Mesodermal cell (in vitro differentiated cells): Measurements from ENCODE around the gene VPS11.
"Not testable (repeated sequence)": the region's sequence is repeated elsewhere in the genome, so short reads cannot be mapped to it uniquely, and the experiment has no call there.

Source experiments
- H3K27ac ChIP-seq: 2 replicates; pipeline ENCODE4 v1.7.0; 2013; ENCODE audit warnings: mild to moderate bottlenecking, low read depth, low read length, moderate library complexity; ENCODE audit not compliant: severe bottlenecking
- H3K36me3 ChIP-seq: 2 replicates; pipeline ENCODE4 v1.7.1; 2013; ENCODE audit warnings: mild to moderate bottlenecking, low read length, moderate library complexity; ENCODE audit not compliant: control insufficient read depth, insufficient read depth
- H3K4me1 ChIP-seq: one replicate; pipeline ENCODE4 v1.7.1; 2013; ENCODE audit warnings: mild to moderate bottlenecking, low read length; ENCODE audit not compliant: insufficient read depth, control insufficient read depth, poor library complexity, severe bottlenecking
- H3K4me3 ChIP-seq: 2 replicates; pipeline ENCODE4 v1.7.0; 2013; ENCODE audit warnings: low read length, control low read depth, mild to moderate bottlenecking; ENCODE audit not compliant: insufficient read depth, poor library complexity, severe bottlenecking; ENCODE audit errors: extremely low read depth
- H3K9me3 ChIP-seq: 2 replicates; pipeline ENCODE4 v1.7.1; 2013; ENCODE audit warnings: mild to moderate bottlenecking, low read length, moderate library complexity; ENCODE audit not compliant: control insufficient read depth
- WGBS, 2 experiments: methylation state at CpG; one replicate each; pipeline ENCODE4 v1.1.5; 2013; ENCODE audit warnings: missing lambda C conversion rate in 2 of 2; ENCODE audit not compliant: insufficient coverage in 2 of 2; 5-methylcytosine and 5-hydroxymethylcytosine counted together

VPS11 gene

DNA sequence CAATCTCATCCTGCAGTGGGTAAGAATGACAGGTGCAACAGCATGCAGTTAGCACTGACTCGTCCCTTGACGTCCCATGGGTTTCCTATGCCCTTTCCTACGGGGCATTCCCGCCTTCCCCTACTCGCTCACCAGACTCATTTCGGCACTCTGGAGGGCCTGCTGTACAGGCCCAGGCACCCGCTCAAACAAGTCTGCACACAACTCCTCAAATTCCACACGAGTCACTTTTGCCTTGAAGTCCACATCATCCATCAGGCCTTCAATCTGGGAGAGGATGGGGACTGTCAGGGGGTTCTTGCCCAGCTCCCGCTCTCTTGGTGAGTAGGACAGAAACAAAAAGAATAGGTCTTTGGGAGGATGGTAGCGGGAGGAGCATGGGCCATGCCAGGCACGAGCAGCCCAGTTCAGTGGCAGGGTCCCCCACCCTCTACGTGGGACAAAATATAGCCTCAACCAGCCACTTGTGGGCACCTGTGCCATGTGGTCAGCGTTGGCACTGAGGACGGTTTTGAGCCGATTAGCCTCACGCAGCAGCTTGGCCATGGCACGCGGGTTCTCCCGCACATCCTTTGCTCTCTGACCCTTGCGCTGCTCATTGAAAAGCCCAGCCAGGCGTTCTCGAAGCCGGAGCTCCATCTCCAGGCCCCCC, 15.3 kb upstream of the VPS11 start:
- Histone ChIP-seq H3K36me3 (peaks cover 85% of the 10 kb centered on the region), H3K4me3 (no peak overlapping the region)
- 93 to 99% methylated on average over 21 to 22 of the region's 23 CpGs for WGBS, 2 experiments

GRCh38 chr11:119054418-119054817, 13.2 kb upstream of the VPS11 start:
- Histone ChIP-seq H3K27ac (no peak overlapping the region), H3K4me3 (no peak overlapping the region), H3K4me1 (peaks cover 10% of the 10 kb centered on the region), H3K9me3 (no peaks in the 10 kb centered on the region), H3K36me3 (peaks cover 64% of the 10 kb centered on the region)
- 97 to 98% methylated on average over 10 of the region's 10 CpGs for WGBS, 2 experiments

More for the DNA sequence above, 15.3 kb upstream of the VPS11 start:
- Histone ChIP-seq H3K4me1 (peaks cover 10% of the 10 kb centered on the region), H3K9me3 (no peaks in the 10 kb centered on the region), H3K27ac (no peak overlapping the region)

GRCh38 chr11:119055901-119056300, 11.7 kb upstream of the VPS11 start:
- H3K4me1 ChIP-seq, result peaks cover 10% of the 10 kb centered on the region

DNA sequence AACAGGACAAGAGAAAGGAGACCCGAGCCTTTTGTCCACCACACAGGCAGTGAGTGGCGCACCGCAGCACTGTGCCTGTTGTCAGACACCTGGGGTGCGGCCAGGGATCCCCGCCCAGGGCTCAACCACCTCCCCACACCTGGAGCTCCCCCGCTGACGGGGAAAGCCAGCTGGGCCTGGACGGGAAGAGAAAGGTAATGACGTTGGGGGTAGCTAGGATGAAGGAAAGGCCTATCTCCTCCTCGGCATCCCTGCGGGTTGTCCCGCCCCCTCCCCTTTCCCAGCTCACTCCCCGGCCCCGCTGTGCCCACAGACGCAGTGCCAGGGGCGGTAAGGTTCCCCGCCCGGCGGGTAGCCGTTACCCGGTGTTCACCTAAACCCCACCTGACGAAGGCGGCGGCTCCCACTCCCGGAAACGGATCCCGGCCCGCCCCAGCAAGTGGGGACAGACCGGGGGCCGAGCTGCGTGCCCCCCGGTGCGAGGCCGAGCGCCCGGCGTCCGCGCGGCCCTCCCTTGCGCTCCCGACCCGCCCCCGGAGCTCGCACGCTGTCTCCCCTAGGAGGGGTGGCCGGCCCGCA, 11.1 kb upstream of the VPS11 start:
- no peaks in the 10 kb centered on the region for H3K9me3 ChIP-seq
- H3K27ac ChIP-seq, result peak overlapping the region; percentile 94
- WGBS, 2 experiments, result 0% methylated on average over 13 to 25 of the region's 48 CpGs
- peaks cover 10% of the 10 kb centered on the region for H3K4me1 ChIP-seq
- H3K4me3 ChIP-seq, result peak overlapping the region; percentile 98
- peaks cover 43% of the 10 kb centered on the region for H3K36me3 ChIP-seq

More at GRCh38 chr11:119055901-119056300, 11.7 kb upstream of the VPS11 start:
- H3K9me3 ChIP-seq, result no peaks in the 10 kb centered on the region
- 58 to 76% methylated on average over 4 to 5 of the region's 6 CpGs for WGBS, 2 experiments
- H3K27ac ChIP-seq, result peak overlapping the region; percentile 94
- H3K4me3 ChIP-seq, result peak overlapping the region; percentile 98
- peaks cover 49% of the 10 kb centered on the region for H3K36me3 ChIP-seq

GRCh38 chr11:119057000-119057769, 10.4 kb upstream of the VPS11 start, which contains the start of gene HYOU1:
HYOU1 (minus strand) TSS chr11:119057205; CDS start chr11:119056160, 1,045 bp downstream.
- H3K36me3 ChIP-seq, result peaks cover 36% of the 10 kb centered on the region
- H3K4me1 ChIP-seq, result peaks cover 8% of the 10 kb centered on the region
- H3K9me3 ChIP-seq, result no peaks in the 10 kb centered on the region
- peak within 1 kb of the TSS; percentile 98 for H3K4me3 ChIP-seq
- 0% methylated on average over 37 to 62 of the region's 79 CpGs for WGBS, 2 experiments
- H3K27ac ChIP-seq, result peak within 1 kb of the TSS; percentile 94

- not testable (repeated sequence) for H3K4me1 ChIP-seq, H3K4me3 ChIP-seq, H3K9me3 ChIP-seq, H3K27ac ChIP-seq
- H3K36me3 ChIP-seq, result peaks cover 17% of the 10 kb centered on the region
- 98% methylated on average over 8 of the region's 35 CpGs; no CpG with 5 or more reads in 1 of the 2 experiments for WGBS, 2 experiments
These were observed 8.5 kb upstream of the VPS11 start for GRCh38 chr11:119059128-119059527.

DNA sequence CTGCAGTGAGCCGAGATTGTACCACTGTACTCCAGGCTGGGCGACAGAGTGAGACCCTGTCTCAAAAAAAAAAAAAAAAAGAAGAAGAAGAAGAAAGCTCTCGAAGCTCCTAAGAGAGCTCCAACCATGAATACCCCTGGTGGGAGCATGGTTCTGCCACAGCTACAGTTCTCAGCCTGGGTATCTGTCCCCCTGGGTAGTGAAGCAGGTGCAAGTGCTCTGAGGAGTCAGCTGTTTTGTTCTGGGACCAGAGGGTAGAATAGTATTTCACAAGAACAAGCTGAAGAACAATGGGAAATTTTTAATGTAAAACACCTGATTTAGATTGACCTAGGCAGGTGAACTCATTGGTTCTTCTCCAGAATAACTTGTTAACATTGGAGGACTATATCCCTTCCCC, 6.4 kb upstream of the VPS11 start:
- Histone ChIP-seq H3K36me3 (peaks cover 2% of the 10 kb centered on the region), H3K27ac (no peak overlapping the region), H3K4me1 (no peaks in the 10 kb centered on the region), H3K9me3 (no peaks in the 10 kb centered on the region), H3K4me3 (no peak overlapping the region)
- 89% methylated on average over 3 of the region's 3 CpGs; no CpG with 5 or more reads in 1 of the 2 experiments for WGBS, 2 experiments

DNA sequence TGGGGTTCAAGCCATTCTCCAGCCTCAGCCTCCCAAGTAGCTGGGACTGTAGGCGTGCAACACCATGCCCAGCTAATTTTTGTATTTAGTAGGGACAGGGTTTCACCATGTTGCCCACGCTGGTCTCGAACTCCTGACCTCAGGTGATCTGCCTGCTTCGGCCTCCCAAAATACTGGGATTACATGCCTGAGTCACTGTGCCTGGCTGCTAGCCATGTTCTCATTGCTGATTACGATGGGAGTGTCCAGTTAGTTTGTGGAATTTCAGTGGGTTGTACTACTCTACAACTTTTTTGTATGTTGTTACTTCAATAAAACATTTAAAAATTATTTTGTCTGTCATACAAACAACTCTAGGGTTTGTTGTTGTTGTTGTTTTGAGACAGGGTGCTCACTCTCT, 4.8 kb upstream of the VPS11 start:
- Histone ChIP-seq H3K4me1 (no peaks in the 10 kb centered on the region), H3K4me3 (no peak overlapping the region), H3K9me3 (no peaks in the 10 kb centered on the region), H3K36me3 (peaks cover 2% of the 10 kb centered on the region), H3K27ac (no peak overlapping the region)
- WGBS, 2 experiments, result 94 to 100% methylated on average over 3 to 4 of the region's 5 CpGs

DNA sequence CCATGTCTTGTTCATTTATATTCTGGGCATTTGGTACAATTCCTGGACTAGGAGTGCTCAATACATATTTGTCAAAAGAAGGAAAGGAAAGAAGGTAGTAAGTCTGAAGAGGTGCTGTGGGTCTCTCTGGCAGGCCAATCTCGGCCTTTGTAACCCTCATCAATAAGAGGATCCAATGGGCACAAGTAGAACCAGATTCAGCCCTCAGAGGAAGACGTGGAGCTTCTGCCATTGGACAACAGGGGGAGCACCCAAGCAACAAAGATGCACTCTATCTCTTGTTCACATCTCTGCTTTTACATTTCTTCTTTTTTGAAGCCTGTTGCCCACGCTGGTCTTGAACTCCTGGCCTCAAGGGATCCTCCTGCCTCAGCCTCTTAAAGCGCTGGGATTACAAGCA, 2.2 kb upstream of the VPS11 start:
- H3K4me1 ChIP-seq, result no peaks in the 10 kb centered on the region
- peaks cover 7% of the 10 kb centered on the region for H3K36me3 ChIP-seq
- no peak overlapping the region for H3K27ac ChIP-seq
- no peak overlapping the region for H3K4me3 ChIP-seq
- WGBS, 2 experiments, result 33 to 58% methylated on average over 2 to 4 of the region's 4 CpGs
- no peaks in the 10 kb centered on the region for H3K9me3 ChIP-seq

DNA sequence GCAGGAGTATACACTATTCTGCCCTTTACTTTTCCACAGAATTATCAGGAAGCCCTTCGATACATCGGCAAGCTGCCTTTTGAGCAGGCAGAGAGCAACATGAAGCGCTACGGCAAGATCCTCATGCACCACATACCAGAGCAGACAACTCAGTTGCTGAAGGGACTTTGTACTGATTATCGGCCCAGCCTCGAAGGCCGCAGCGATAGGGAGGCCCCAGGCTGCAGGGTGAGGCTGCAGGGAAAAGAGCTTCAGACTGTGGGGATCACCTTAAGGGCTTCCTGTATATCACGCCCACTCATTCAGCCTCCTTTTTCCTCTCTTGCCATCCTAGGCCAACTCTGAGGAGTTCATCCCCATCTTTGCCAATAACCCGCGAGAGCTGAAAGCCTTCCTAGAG, 10.2 kb downstream of the VPS11 start:
- WGBS, 2 experiments, result 97 to 100% methylated on average over 7 to 11 of the region's 11 CpGs
- H3K27ac ChIP-seq, result no peak overlapping the region
- peaks cover 88% of the 10 kb centered on the region for H3K36me3 ChIP-seq
- no peak overlapping the region for H3K4me3 ChIP-seq
- no peaks in the 10 kb centered on the region for H3K4me1 ChIP-seq
- H3K9me3 ChIP-seq, result no peaks in the 10 kb centered on the region
